ENCODE measurements around the gene PSME2.

Gene PSME2

DNA sequence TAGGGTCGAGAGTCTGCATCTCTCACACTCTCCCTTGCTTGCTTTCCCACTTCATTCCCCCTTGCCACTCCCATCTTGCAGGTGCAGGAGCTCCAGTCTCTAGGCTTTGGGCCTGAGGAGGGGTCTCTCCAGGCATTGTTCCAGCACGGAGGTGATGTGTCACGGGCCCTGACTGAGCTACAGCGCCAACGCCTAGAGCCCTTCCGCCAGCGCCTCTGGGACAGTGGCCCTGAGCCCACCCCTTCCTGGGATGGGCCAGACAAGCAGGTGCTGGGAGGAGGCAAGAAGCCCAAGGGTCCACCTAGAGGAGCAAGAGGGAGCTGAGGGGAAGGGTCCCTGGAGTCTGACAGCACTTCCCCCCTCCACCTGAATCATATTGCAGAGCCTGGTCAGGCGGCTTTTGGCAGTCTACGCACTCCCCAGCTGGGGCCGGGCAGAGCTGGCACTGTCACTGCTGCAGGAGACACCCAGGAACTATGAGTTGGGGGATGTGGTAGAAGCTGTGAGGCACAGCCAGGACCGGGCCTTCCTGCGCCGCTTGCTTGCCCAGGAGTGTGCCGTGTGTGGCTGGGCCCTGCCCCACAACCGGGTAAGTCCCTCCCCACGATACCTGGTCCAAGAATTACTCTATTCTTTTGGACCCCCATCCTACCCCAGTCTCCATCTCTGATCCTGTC lies 5.1 kb upstream of the PSME2 start:
- DNase-seq (ENCODE audit: low read depth), result no peak

DNA sequence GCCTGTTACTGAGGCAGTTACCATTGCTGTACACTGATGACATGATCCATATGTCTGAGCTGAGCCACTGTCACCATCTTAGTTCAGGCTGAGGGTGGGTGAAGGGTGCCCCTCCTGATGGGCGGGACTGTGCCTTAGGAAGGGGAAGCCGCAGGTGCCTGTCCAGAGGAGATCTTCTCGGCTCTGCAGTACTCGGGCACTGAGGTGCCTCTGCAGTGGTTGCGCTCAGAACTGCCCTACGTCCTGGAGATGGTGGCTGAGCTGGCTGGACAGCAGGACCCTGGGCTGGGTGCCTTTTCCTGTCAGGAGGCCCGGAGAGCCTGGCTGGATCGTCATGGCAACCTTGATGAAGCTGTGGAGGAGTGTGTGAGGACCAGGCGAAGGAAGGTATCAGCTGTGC lies 4.6 kb upstream of the PSME2 start:
- no peak for DNase-seq (ENCODE audit: low read depth)

DNA sequence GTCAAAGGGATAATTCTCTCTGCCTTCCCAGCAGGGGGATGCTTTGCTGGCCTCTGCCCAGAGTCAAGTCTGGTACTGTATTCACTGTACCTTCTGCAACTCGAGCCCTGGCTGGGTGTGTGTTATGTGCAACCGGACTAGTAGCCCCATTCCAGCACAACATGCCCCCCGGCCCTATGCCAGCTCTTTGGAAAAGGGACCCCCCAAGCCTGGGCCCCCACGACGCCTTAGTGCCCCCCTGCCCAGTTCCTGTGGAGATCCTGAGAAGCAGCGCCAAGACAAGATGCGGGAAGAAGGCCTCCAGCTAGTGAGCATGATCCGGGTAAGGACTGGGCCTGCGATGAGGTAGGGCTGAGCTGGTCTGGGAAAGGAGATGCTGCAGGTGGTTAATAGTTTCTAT lies 4.2 kb upstream of the PSME2 start:
- DNase-seq (ENCODE audit: low read depth), result no peak

DNA sequence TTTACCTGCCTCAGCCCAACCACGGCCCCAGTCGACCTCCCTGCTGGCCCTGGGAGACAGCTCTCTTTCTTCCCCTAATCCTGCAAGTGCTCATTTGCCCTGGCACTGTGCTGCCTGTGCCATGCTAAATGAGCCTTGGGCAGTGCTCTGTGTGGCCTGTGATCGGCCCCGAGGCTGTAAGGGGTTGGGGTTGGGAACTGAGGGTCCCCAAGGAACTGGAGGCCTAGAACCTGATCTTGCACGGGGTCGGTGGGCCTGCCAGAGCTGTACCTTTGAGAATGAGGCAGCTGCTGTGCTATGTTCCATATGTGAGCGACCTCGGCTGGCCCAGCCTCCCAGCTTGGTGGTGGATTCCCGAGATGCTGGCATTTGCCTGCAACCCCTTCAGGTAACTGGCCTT lies 3.7 kb upstream of the PSME2 start:
- DNase-seq (ENCODE audit: low read depth), result no peak

DNA sequence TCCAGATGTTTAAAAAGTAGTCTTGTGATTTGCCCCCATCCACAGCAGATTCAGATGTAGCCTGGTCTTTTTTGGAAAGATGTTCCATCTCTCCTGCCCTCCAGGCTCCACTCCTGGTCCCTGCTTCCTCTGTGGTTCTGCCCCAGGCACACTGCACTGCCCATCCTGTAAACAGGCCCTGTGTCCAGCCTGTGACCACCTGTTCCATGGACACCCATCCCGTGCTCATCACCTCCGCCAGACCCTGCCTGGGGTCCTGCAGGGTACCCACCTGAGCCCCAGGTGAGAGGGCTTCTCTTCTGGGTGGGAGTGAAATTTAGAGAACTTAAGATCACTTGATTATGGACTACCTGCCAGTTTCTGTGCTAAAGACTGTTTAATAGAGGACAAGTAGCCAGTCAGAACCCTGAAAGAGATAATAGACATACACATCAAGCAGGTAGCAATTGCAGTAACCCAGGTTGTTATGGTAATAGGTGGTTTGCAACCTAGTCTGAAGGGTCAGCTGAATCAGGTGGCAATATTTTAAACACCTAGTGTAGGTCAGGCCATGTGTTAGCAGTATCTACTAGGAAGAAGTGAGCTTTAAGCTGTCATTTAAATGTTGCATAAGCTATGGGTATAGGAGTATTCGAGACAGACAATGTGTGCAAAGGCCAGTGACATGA lies 3.0 kb upstream of the PSME2 start:
- DNase-seq (ENCODE audit: low read depth), result no peak

DNA sequence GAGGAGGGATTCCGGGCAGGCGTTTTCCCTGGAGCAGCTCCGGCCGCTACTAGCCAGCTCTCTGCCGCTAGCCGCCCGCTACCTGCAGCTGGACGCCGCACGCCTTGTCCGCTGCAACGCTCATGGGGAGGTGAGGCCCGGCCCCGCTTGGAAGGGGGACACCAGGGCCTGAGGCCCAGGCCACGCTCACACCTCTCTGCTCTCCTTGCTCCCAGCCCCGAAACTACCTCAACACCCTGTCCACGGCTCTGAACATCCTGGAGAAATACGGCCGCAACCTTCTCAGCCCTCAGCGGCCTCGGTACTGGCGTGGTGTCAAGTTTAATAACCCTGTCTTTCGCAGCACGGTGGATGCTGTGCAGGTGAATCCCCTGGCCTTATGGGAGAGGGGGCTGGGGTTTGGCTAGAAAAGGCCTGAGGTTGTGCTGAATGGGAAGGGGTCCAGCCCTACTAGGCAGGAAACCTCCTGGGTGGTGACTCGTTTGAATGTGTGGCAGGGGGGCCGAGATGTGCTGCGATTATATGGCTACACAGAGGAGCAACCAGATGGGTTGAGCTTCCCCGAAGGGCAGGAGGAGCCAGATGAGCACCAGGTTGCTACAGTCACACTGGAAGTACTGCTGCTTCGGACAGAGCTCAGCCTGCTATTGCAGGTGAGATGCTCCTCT lies 1.5 kb upstream of the PSME2 start:
- DNase-seq (ENCODE audit: low read depth), result no peak

DNA sequence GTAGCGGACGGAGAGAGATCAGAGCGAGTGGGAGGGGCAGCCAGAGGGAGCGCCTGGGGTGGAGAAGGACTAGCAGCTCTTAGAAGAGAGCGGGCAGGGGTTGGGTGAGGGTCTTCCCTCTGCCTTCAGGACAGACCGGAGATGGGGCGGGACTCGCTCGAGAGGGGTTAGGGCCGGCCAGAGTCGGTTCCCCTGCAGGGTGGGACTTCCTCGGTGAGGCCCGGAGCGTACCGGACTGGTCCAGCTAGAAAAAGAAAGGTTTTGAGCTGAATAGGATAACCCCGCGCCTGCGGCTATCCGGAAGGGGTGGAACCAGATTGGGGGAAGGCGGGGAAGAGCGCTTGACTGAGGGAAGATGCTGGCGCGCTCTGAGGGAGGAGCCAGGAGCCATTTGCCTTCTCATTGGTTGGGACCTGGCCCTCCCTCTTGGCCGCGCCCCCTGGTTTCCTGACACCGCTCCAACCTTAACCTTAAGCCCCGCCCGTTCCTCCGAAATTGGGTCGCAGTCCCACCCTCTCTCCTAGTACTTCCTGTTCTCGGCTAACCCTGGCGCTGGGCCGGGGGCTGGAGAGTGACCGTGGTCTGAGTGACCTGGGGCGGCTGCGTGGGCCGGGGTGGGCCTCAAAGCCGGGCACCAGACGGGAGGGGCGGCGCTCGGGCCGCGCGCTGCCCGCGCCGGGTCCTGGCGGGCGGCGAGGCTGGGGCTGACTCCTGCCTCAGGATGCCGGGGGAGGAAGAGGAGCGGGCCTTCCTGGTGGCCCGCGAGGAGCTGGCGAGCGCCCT lies 759 bp upstream of the PSME2 start, which contains the start of gene RNF31:
TSS of gene RNF31 (plus strand) at position 521 of the 783 bp plus-strand sequence. CDS start at position 722, 201 bp downstream.
- peak; percentile 97 for DNase-seq (ENCODE audit: low read depth)

DNA sequence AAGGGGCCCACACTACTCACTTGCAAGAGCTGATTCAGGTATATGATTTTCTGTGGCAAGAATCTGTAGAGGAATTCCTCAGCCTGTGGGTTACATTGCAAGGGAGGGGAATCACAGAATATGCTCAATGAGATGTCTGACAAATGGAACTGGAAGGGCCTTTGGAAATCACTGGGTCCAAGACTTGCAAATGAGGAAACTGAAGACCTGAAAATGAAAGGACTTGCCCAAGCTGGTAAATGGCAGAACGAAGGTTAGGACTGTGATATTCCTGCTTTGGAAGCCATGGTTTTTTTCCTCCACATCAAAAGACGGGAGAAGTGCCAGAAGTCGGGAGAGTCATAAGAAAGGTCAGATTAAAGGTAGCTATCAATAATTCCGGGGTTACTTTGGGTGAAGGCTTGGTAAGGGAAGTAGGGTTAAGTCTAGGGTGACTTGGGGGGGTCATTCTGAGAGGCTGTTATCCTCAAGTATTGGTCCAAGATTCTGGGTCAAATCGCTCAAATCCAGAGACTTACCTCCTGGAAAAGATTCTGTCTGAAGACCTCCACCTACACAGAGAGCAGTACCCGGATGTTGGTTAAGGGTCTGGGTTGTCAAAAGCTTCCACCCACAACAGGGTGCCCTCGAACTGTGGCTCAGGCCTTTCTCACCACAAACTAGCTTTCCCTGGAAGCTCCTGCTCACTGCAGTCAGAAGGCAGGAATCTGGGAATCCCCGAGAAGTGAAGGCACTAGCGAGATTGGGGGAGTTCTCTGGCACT lies 539 bp downstream of the PSME2 start:
- DNase-seq (ENCODE audit: low read depth), result no peak

DNA sequence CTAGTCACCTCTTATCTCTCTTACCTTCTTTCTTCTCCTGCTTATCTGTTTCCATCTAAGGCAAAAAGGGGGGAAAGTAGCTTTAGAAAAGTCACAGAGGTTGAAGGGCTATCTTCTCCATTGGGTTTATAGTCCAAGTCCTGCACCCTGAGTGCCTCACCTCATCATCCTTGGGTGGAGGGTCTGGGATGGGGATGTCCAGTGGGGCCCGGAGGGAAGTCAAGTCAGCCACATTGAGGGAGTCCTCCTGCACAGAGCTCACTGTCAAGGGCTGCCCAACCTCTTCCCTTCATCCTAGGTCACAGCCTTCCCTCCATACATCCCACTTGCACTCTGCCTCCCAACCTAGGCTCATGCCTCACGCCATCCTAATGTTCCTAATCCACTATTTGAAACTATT lies 1.2 kb downstream of the PSME2 start:
- DNase-seq (ENCODE audit: low read depth), result no peak

DNA sequence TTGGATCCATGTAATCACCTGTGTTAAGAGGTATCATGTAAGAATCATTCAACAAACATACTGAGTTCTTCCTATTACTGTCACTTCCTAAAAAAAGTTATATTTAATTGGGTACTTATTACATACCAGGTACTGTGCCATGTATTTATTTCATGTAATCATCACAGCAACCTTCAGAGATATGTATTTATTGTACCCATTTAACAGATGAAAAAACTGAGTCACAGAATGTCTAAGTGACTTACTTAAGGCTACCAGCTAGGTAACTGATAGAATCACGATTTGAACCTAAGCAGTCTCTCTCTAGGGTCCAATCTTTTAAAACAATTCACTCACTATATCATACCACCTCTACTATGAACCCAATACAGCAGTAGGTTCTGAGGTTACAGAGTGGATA lies 2.0 kb downstream of the PSME2 start:
- DNase-seq (ENCODE audit: low read depth), result no peak

DNA sequence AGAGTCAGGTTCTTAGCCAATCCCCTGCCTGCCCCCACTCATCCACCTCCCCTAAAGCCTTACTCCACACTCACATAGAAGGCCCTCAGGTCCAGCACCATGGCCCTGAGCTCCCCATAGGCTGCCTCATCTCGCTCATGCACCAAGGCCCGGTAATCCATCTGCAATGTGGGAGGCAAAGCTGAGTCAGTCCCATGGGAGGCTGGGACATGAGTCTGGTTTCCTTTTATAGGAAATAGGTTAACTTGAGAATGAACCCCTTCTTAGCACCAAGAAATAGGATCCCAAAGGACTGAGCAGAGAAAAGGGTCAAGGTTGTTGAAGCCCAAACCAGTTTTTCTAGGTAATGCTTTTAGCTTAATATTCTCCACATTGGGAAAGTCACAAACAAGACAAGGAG lies 2.9 kb downstream of the PSME2 start:
- no peak for DNase-seq (ENCODE audit: low read depth)

DNA sequence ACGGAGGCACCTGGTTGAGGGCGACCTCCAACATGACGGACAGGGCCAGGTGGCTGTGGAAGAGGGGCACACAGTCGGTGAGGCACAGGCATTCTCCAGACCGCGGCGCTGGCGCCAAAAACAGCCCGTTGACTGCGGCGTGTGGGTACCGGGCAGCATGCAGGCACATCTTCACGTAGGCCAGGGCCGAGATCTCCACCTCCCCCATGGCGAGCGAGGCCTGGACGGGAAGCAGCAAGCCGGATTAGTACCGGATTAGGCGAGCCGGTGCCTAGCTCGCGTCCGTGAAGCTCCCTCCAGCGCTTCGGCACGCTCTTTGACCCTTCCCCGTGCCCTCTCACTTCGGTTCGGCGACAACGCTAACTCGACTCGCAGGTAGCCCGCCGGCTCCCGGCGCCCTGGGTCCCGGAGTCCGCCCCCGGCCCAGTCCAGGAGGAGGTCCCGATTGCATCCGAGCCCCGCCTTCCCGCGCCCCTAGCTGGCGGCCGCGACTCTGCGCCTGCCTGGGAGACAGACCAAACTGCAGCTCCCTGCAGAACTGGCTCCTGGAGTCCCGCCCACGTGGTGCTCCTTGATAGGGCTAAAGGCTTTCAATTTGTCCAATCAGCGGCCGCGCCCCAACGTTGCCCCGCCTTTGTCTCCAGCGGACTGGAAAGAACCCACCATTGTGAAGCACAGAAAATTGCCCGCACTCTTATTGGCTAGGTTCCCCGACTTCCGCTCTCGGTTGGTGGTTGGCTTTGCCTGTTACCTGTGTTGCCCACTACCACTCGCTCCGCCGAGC lies 5.1 kb downstream of the PSME2 start, which contains the start of gene EMC9:
TSS of gene EMC9 (minus strand) at position 495 of the 784 bp plus-strand sequence. CDS start at position 208, 287 bp downstream.
- peak; percentile 99 for DNase-seq (ENCODE audit: low read depth)

DNA sequence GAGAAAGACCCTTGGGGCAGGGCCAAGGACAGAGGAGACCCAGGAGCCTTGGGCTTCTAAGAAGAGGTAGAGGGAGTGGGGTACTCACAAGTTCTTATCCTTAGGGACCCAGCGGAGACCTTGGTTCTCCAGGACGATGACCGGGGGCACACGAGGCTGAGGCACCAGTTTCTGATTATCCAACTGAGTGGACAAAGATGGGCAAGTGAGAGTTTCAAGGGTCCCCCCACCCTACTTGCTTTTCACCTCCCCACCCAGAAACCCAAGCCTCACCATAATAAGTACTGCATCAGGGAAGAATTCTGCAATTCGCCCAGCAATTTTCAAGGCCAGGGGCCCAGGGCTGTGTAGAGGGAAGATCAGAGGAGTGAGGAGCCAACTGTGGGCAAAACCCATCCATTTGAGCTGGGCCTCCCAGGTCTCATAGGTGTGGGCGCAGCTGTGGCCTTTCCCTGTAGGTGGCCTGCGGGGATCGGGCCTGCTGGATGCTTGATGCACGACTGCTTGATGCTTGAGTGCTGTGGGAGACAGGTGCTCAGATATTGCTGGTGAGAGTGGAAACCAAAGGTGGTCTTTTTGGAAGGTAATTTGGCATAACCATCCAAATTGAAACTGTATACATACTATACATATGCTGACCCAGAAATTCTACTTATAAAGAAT lies 7.0 kb downstream of the PSME2 start:
- DNase-seq (ENCODE audit: low read depth), result no peak

DNA sequence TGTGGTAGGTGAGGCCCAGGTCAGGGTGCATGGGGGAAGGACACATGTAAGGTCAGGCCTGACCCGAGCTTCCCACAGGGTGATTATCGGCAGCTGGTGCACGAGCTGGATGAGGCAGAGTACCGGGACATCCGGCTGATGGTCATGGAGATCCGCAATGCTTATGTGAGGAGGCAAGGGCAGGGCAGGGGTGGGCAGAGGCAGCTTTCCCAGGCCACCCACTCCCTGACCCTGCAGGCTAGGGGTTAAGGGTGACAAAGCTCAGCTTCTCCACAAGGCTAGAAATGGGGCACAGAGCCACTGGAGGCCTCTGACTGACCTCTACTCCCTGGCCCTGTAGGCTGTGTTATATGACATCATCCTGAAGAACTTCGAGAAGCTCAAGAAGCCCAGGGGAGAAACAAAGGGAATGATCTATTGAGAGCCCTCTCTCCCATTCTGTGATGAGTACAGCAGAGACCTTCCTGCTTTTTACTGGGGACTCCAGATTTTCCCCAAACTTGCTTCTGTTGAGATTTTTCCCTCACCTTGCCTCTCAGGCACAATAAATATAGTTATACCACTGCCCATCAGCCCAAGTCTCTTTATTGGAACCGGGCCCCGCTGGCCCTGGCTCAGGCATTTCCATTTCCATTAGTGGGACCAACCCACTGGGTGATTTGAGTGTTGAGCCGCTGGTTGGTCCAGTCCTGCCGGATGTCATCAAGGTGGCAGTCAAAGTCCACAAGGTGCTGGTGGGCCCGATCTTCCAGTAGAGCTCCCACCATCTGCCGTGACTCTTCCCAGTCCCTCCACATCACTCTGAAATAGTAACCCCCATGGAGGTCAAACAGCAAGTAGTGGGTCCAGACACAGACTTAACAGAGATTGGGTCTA lies 7.8 kb downstream of the PSME2 start:
- DNase-seq (ENCODE audit: low read depth), result no peak

DNA sequence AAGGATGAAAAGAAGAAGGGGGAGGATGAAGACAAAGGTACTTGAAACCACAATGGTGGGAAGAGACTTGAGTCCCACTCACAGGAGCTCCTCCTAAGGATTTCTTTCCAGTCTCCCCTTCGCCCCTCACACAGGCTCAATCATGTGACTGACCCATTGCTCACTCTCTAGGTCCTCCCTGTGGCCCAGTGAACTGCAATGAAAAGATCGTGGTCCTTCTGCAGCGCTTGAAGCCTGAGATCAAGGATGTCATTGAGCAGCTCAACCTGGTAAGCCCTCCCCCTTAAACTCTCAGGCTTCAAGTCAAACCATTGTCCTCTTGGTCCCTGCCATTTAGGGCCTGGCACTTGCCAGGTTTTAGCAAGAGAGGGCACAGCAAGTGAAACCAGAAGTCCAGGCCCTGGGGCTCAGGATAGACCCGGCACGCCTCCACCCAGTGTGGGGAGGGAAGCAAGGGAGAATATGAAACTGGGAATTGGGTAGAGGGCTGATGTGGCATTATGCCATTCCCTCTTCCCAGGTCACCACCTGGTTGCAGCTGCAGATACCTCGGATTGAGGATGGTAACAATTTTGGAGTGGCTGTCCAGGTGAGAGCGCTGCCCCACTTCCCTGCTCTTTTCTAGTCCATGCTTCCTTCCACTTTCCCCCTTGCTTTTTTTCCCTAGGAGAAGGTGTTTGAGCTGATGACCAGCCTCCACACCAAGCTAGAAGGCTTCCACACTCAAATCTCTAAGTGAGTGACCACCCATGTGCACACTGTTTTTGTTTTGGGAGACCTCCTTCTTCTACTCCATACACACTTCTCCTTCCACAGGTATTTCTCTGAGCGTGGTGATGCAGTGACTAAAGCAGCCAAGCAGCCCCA lies 8.6 kb downstream of the PSME2 start:
- DNase-seq (ENCODE audit: low read depth), result no peak

DNA sequence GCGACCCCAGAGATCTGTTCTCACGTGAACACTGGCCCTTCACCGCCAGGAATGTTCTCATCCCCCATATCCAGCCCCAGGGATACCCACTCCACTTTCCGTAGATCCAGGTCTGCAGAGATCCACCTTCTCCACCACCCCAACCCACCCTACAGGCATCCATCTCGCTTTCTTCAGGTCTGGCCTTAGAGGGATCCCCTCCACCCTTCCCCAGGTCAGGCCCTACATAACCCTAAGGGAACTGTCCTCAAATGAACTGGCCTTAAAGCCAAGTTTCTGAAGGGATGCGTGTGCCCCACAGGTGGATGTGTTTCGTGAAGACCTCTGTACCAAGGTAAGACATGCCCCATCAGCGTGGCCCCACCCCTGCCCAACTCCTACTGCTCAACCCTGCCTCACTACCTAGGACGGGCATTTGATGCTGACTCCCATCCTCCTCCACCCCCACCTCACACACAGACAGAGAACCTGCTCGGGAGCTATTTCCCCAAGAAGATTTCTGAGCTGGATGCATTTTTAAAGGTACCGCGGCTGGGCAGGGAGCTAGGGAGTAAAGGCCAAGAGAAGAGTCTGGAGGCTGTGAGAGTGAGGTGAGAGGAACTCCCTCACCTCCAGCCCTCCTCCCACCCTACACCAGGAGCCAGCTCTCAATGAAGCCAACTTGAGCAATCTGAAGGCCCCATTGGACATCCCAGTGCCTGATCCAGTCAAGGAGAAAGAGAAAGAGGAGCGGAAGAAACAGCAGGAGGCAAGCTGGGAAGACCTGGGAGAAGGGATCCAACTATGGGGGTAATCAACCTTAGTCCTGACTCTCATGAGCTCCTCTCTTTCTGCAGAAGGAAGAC lies 9.5 kb downstream of the PSME2 start:
- no peak for DNase-seq (ENCODE audit: low read depth)
